ENCODE results near the gene NLE1. TPM values are rescaled to one million over a fixed set of nuclear protein-coding genes. Genes with fewer than 3 reads are reported as not detected.
A peak's percentile ranks its signal among the peaks of the same experiment; 100 is the strongest.

The NLE1 gene
- total and polyA plus RNA-seq, 5 donors from 2014 or later, result 3.1 to 9.8 (median 4.0) TPM

GRCh38 chr17:35162755-35163154 lies 20.7 kb upstream of the NLE1 start:
- no peaks in the 10 kb centered on the region for H3K36me3 Mint-ChIP-seq
- H3K4me1 ChIP-seq (ENCODE audit: control insufficient read depth, insufficient read depth, low read length, poor library complexity, severe bottlenecking), result peaks cover 31% of the 10 kb centered on the region
- no peaks in the 10 kb centered on the region for H3K9me3 ChIP-seq (ENCODE audit: control insufficient read depth in 2 of 2, low read length in 2 of 2)
- no peaks in the 10 kb centered on the region for H3K27me3 ChIP-seq (ENCODE audit: control insufficient read depth, insufficient read depth, low read length)
- peak overlapping the region; percentile 69 to 79 (median 79) for H3K27ac Mint-ChIP-seq
- H3K27ac ChIP-seq (ENCODE audit: insufficient read depth, low read length, poor library complexity, severe bottlenecking), result peak overlapping the region; percentile 47
- no peaks in the 10 kb centered on the region for H3K9me3 Mint-ChIP-seq
- H3K4me3 Mint-ChIP-seq, result no peak overlapping the region
- H3K36me3 ChIP-seq (ENCODE audit: control insufficient read depth, insufficient read depth, low read length), result no peaks in the 10 kb centered on the region
- H3K27me3 Mint-ChIP-seq, result no peaks in the 10 kb centered on the region
- no peak for DNase-seq
- no peak for ATAC-seq (ENCODE audit: low read depth in 2 of 2)
- H3K4me3 ChIP-seq (ENCODE audit: low read depth, low read length), result no peak overlapping the region
- H3K4me1 Mint-ChIP-seq, result peaks cover 20 to 67% (median 39%) of the 10 kb centered on the region in 4 donors

- peak overlapping the region; percentile 0 to 79 (median 76) for H3K27ac Mint-ChIP-seq
- no peaks in the 10 kb centered on the region for H3K9me3 Mint-ChIP-seq
- no peaks in the 10 kb centered on the region for H3K27me3 Mint-ChIP-seq
- H3K4me1 Mint-ChIP-seq, result peaks cover 20 to 66% (median 39%) of the 10 kb centered on the region in 4 donors
- H3K27ac ChIP-seq (ENCODE audit: insufficient read depth, low read length, poor library complexity, severe bottlenecking), result peak overlapping the region; percentile 72
- H3K4me3 Mint-ChIP-seq, result peak overlapping the region; percentile 11 to 69 (median 38)
- DNase-seq (peak in 2 of 3 donors; percentile 53 to 75), ATAC-seq (ENCODE audit: low read depth in 2 of 2) (peak; percentile 88 to 91)
- no peaks in the 10 kb centered on the region for H3K36me3 ChIP-seq (ENCODE audit: control insufficient read depth, insufficient read depth, low read length)
- H3K27me3 ChIP-seq (ENCODE audit: control insufficient read depth, insufficient read depth, low read length), result no peaks in the 10 kb centered on the region
- H3K4me3 ChIP-seq (ENCODE audit: low read depth, low read length), result peak overlapping the region; percentile 51
- H3K36me3 Mint-ChIP-seq, result no peaks in the 10 kb centered on the region
- H3K4me1 ChIP-seq (ENCODE audit: control insufficient read depth, insufficient read depth, low read length, poor library complexity, severe bottlenecking), result peaks cover 31% of the 10 kb centered on the region
- no peaks in the 10 kb centered on the region for H3K9me3 ChIP-seq (ENCODE audit: control insufficient read depth in 2 of 2, low read length in 2 of 2)
Measured at GRCh38 chr17:35161281-35161761, 19.2 kb upstream of the NLE1 start.

GRCh38 chr17:35160354-35161201 lies 18.5 kb upstream of the NLE1 start:
- peaks cover 20 to 64% (median 40%) of the 10 kb centered on the region in 4 donors for H3K4me1 Mint-ChIP-seq

GRCh38 chr17:35159940-35160339 lies 17.8 kb upstream of the NLE1 start:
- peaks cover 20 to 58% (median 38%) of the 10 kb centered on the region in 4 donors for H3K4me1 Mint-ChIP-seq
- Histone ChIP-seq H3K9me3 (ENCODE audit: control insufficient read depth in 2 of 2, low read length in 2 of 2) (no peaks in the 10 kb centered on the region), H3K4me3 (ENCODE audit: low read depth, low read length) (no peak overlapping the region), H3K27me3 (ENCODE audit: control insufficient read depth, insufficient read depth, low read length) (no peaks in the 10 kb centered on the region), H3K4me1 (ENCODE audit: control insufficient read depth, insufficient read depth, low read length, poor library complexity, severe bottlenecking) (peaks cover 31% of the 10 kb centered on the region), H3K27ac (ENCODE audit: insufficient read depth, low read length, poor library complexity, severe bottlenecking) (no peak overlapping the region), H3K36me3 (ENCODE audit: control insufficient read depth, insufficient read depth, low read length) (no peaks in the 10 kb centered on the region)
- H3K4me3 Mint-ChIP-seq, result peak overlapping the region in 1 of 4 donors; percentile 69
- H3K27me3 Mint-ChIP-seq, result no peaks in the 10 kb centered on the region
- H3K36me3 Mint-ChIP-seq, result no peaks in the 10 kb centered on the region
- no peak for ATAC-seq (ENCODE audit: low read depth in 2 of 2)
- no peaks in the 10 kb centered on the region for H3K9me3 Mint-ChIP-seq
- DNase-seq, result no peak
- peak overlapping the region; percentile 78 to 87 (median 79) for H3K27ac Mint-ChIP-seq

More at GRCh38 chr17:35160354-35161201, 18.5 kb upstream of the NLE1 start:
- ATAC-seq (ENCODE audit: low read depth in 2 of 2) (peak; percentile 47 to 49), DNase-seq (peak in 2 of 3 donors; percentile 22 to 48)
- Histone ChIP-seq H3K27me3 (ENCODE audit: control insufficient read depth, insufficient read depth, low read length) (no peaks in the 10 kb centered on the region), H3K36me3 (ENCODE audit: control insufficient read depth, insufficient read depth, low read length) (no peaks in the 10 kb centered on the region), H3K4me1 (ENCODE audit: control insufficient read depth, insufficient read depth, low read length, poor library complexity, severe bottlenecking) (peaks cover 31% of the 10 kb centered on the region), H3K4me3 (ENCODE audit: low read depth, low read length) (peak overlapping the region; percentile 51), H3K27ac (ENCODE audit: insufficient read depth, low read length, poor library complexity, severe bottlenecking) (peak overlapping the region; percentile 72), H3K9me3 (ENCODE audit: control insufficient read depth in 2 of 2, low read length in 2 of 2) (no peaks in the 10 kb centered on the region)
- Mint-ChIP-seq H3K27ac (peak overlapping the region; percentile 2 to 79 (median 76)), H3K36me3 (no peaks in the 10 kb centered on the region), H3K9me3 (no peaks in the 10 kb centered on the region), H3K27me3 (no peaks in the 10 kb centered on the region), H3K4me3 (peak overlapping the region; percentile 11 to 69 (median 38))

GRCh38 chr17:35155246-35155645 lies 13.1 kb upstream of the NLE1 start:
- peaks cover 5 to 19% (median 10%) of the 10 kb centered on the region in 4 donors for H3K4me1 Mint-ChIP-seq
- Histone ChIP-seq H3K4me3 (ENCODE audit: low read depth, low read length) (no peak overlapping the region), H3K27me3 (ENCODE audit: control insufficient read depth, insufficient read depth, low read length) (no peaks in the 10 kb centered on the region), H3K27ac (ENCODE audit: insufficient read depth, low read length, poor library complexity, severe bottlenecking) (no peak overlapping the region), H3K4me1 (ENCODE audit: control insufficient read depth, insufficient read depth, low read length, poor library complexity, severe bottlenecking) (peaks cover 6% of the 10 kb centered on the region), H3K9me3 (ENCODE audit: control insufficient read depth in 2 of 2, low read length in 2 of 2) (no peaks in the 10 kb centered on the region), H3K36me3 (ENCODE audit: control insufficient read depth, insufficient read depth, low read length) (no peaks in the 10 kb centered on the region)
- H3K4me3 Mint-ChIP-seq, result peak overlapping the region in 1 of 4 donors; percentile 7
- DNase-seq (no peak), ATAC-seq (ENCODE audit: low read depth in 2 of 2) (no peak)
- peak overlapping the region in 1 of 3 donors; percentile 15 for H3K27ac Mint-ChIP-seq
- no peaks in the 10 kb centered on the region for H3K9me3 Mint-ChIP-seq
- peaks cover 8% of the 10 kb centered on the region for H3K27me3 Mint-ChIP-seq
- H3K36me3 Mint-ChIP-seq, result no peaks in the 10 kb centered on the region

- Mint-ChIP-seq H3K27me3 (peaks cover 8% of the 10 kb centered on the region), H3K9me3 (no peaks in the 10 kb centered on the region), H3K4me1 (peaks cover 0 to 12% (median 4%) of the 10 kb centered on the region in 4 donors), H3K4me3 (peak overlapping the region in 1 of 4 donors; percentile 17), H3K27ac (no peak overlapping the region), H3K36me3 (no peaks in the 10 kb centered on the region)
- DNase-seq (no peak), ATAC-seq (ENCODE audit: low read depth in 2 of 2) (no peak)
- no peaks in the 10 kb centered on the region for H3K9me3 ChIP-seq (ENCODE audit: control insufficient read depth in 2 of 2, low read length in 2 of 2)
- H3K36me3 ChIP-seq (ENCODE audit: control insufficient read depth, insufficient read depth, low read length), result no peaks in the 10 kb centered on the region
- no peak overlapping the region for H3K4me3 ChIP-seq (ENCODE audit: low read depth, low read length)
- no peaks in the 10 kb centered on the region for H3K27me3 ChIP-seq (ENCODE audit: control insufficient read depth, insufficient read depth, low read length)
- no peaks in the 10 kb centered on the region for H3K4me1 ChIP-seq (ENCODE audit: control insufficient read depth, insufficient read depth, low read length, poor library complexity, severe bottlenecking)
- H3K27ac ChIP-seq (ENCODE audit: insufficient read depth, low read length, poor library complexity, severe bottlenecking), result no peak overlapping the region
Measured at GRCh38 chr17:35154196-35155165, 12.4 kb upstream of the NLE1 start.

GRCh38 chr17:35152421-35153140 lies 10.5 kb upstream of the NLE1 start:
- Mint-ChIP-seq H3K9me3 (peaks cover 0 to 2% (median 0%) of the 10 kb centered on the region in 7 donors), H3K4me3 (no peak overlapping the region), H3K36me3 (no peaks in the 10 kb centered on the region), H3K27ac (no peak overlapping the region), H3K4me1 (peaks cover 0 to 5% (median 0%) of the 10 kb centered on the region in 4 donors), H3K27me3 (peaks cover 8% of the 10 kb centered on the region)
- H3K27ac ChIP-seq (ENCODE audit: insufficient read depth, low read length, poor library complexity, severe bottlenecking), result no peak overlapping the region
- DNase-seq (no peak), ATAC-seq (ENCODE audit: low read depth in 2 of 2) (no peak)
- H3K4me1 ChIP-seq (ENCODE audit: control insufficient read depth, insufficient read depth, low read length, poor library complexity, severe bottlenecking), result no peaks in the 10 kb centered on the region
- no peaks in the 10 kb centered on the region for H3K36me3 ChIP-seq (ENCODE audit: control insufficient read depth, insufficient read depth, low read length)
- no peaks in the 10 kb centered on the region for H3K27me3 ChIP-seq (ENCODE audit: control insufficient read depth, insufficient read depth, low read length)
- H3K9me3 ChIP-seq (ENCODE audit: control insufficient read depth in 2 of 2, low read length in 2 of 2), result no peaks in the 10 kb centered on the region
- H3K4me3 ChIP-seq (ENCODE audit: low read depth, low read length), result no peak overlapping the region
